Ishikawa (cell line): ENCODE results near the gene ZNF23.

Experiments used
- TAF1 ChIP-seq: IDR thresholded peaks from 2 replicates; pipeline ENCODE4 v1.6.1; 2012; ENCODE audit warnings: low read depth, mild to moderate bottlenecking
- TEAD4 ChIP-seq: IDR thresholded peaks from 2 replicates; pipeline ENCODE4 v1.6.1; 2012
- ZBTB7A ChIP-seq: IDR thresholded peaks from 2 replicates; pipeline ENCODE4 v1.6.1; 2012; ENCODE audit warnings: low read depth

- no peak for TF ChIP-seq ZBTB7A
- no peak for TF ChIP-seq TEAD4
- no peak for TF ChIP-seq TAF1
These were observed 13.0 kb downstream of the ZNF23 start for GRCh38 chr16:71449020-71449419.
